Adrenal gland (tissue), 5 donors: ENCODE measurements around the gene ADAMTSL3.

Experiments used
- POLR2A ChIP-seq, 2 donors: fragments of 450-650 bp; IDR thresholded peaks; one replicate each; pipeline ENCODE4 v1.6.1; 2017; ENCODE audit warnings: antibody characterized with exemption in 2 of 2, mild to moderate bottlenecking in 2 of 2, moderate library complexity in 1 of 2
- TF ChIP-seq, protein P1 (sequence below), 6 experiments: fragments of 450-650 bp in 4 of 6; fragments of 200-600 bp in 2 of 6; sonication (generic) in 1 of 6; IDR thresholded peaks; 1 replicate in 5 of 6; 2 replicates in 1 of 6; pipeline versions ENCODE4 v1.5.1 to v1.8.0; 2016 to 2021; ENCODE audit warnings: antibody characterized with exemption in 6 of 6, mild to moderate bottlenecking in 2 of 6, moderate library complexity in 1 of 6
- donor health status: DM: no; HTN: no; CAD: no.

DNA sequence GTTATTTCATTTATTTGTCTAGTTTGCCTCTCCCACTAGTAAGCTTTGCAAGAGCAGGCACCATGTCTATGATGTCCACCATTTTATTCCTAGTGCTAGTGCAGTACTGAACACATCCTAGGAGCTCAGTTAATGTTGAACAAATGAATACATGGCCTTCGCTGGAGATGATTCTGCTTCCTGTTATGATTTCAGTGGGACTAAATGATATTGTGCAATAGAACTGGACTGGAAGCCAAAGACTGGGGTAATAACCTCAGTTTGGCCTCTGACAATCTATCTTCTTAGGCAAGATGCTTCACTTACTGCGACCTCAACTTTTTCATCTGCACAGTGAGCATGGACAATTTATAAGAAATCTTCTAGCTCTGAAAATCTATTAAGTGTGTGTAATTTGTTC, 191.3 kb downstream of the ADAMTSL3 start:
- TF ChIP-seq, protein P1, sequence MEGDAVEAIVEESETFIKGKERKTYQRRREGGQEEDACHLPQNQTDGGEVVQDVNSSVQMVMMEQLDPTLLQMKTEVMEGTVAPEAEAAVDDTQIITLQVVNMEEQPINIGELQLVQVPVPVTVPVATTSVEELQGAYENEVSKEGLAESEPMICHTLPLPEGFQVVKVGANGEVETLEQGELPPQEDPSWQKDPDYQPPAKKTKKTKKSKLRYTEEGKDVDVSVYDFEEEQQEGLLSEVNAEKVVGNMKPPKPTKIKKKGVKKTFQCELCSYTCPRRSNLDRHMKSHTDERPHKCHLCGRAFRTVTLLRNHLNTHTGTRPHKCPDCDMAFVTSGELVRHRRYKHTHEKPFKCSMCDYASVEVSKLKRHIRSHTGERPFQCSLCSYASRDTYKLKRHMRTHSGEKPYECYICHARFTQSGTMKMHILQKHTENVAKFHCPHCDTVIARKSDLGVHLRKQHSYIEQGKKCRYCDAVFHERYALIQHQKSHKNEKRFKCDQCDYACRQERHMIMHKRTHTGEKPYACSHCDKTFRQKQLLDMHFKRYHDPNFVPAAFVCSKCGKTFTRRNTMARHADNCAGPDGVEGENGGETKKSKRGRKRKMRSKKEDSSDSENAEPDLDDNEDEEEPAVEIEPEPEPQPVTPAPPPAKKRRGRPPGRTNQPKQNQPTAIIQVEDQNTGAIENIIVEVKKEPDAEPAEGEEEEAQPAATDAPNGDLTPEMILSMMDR (IDR thresholded peaks at IDR 0.05), result no peak
- no peak for TF ChIP-seq POLR2A (IDR thresholded peaks at IDR 0.05)
